ENCODE results near the gene CELA3A. TPM values are rescaled to one million over a fixed set of nuclear protein-coding genes. Genes with fewer than 3 reads are reported as not detected.
"Not testable (repeated sequence)": the region's sequence is repeated elsewhere in the genome, so short reads cannot be mapped to it uniquely, and the experiment has no call there.

CELA3A gene
- total RNA-seq, 3 donors from 2014 or later: not detected

DNA sequence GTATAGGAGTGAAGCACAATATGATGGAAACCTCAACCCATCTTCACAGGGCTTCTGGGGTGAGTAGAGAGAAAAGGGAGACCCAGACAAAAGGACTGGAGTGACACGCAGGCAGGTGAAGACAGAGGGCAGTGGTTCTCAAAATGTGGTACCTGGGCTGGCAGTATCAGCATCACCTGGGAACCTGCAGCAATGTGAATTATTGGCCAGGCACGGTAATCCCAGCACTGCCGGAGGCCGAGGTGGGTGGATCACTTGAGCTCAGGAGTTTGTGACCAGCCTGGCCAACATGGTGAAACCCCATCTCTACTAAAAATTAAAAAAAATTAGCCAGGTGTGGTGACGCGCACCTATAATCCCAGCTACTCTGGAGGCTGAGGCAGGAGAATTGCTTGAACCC is 19.3 kb upstream of the CELA3A start:
- DNase-seq (ENCODE audit: low spot score in 2 of 2); H3K27ac ChIP-seq; H3K27me3 ChIP-seq; H3K4me3 ChIP-seq; intact Hi-C loops (cut with DNase I; ENCODE audit: low total_unique reads); H3K36me3 ChIP-seq; H3K4me1 ChIP-seq; H3K9me3 ChIP-seq: not testable (repeated sequence)

- intact Hi-C loops (cut with DNase I; ENCODE audit: low total_unique reads); H3K9me3 ChIP-seq: not testable (repeated sequence)
Measured at GRCh38 chr1:21983539-21983938, 17.9 kb upstream of the CELA3A start.

GRCh38 chr1:21985893-21986292 is 15.6 kb upstream of the CELA3A start:
- intact Hi-C loops (cut with DNase I; ENCODE audit: low total_unique reads); H3K4me3 ChIP-seq; H3K36me3 ChIP-seq; H3K27me3 ChIP-seq; DNase-seq (ENCODE audit: low spot score in 2 of 2); H3K9me3 ChIP-seq; H3K27ac ChIP-seq; H3K4me1 ChIP-seq: not testable (repeated sequence)

More at GRCh38 chr1:21983539-21983938, 17.9 kb upstream of the CELA3A start:
- H3K36me3 ChIP-seq; H3K4me3 ChIP-seq; DNase-seq (ENCODE audit: low spot score in 2 of 2); H3K27ac ChIP-seq; H3K4me1 ChIP-seq; H3K27me3 ChIP-seq: not testable (repeated sequence)

- intact Hi-C loops (cut with DNase I; ENCODE audit: low total_unique reads); DNase-seq (ENCODE audit: low spot score in 2 of 2); H3K4me3 ChIP-seq; H3K27me3 ChIP-seq; H3K4me1 ChIP-seq; H3K9me3 ChIP-seq; H3K27ac ChIP-seq; H3K36me3 ChIP-seq: not testable (repeated sequence)
Measured at GRCh38 chr1:21986386-21986785, 15.1 kb upstream of the CELA3A start.

DNA sequence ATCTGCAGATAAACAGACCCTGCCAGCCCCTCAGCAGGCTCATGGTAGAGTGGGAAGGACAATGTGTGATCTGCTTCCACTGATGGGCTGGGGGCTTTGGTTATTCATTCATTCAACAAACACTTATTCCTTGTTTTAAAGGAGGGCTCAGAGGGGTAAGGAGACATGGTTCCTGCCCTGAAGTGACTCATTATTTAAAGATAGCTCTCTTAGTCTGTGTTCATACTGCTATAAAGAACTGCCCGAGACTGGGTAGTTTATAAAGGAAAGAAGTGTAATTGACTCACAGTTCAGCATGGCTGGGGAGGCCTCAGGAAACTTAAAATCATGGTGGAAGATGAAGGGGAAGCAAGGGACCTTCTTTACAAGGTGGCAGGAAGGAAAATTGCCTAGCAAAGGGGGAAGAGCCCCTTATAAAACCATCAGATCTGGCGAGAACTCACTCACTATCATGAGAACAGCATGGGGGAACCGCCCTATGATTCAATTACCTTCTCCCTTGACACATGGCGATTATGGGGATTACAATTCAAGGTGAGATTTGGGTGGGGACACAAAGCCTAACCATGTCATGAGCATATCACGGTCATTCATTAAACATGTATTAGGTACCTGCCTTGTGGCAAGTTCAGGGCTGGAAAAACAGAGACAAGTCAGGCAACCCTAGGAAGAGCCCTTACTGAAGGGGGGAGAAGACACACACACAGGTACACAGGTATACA is 11.6 kb upstream of the CELA3A start:
- DNase-seq (ENCODE audit: low spot score in 2 of 2); H3K27me3 ChIP-seq; H3K27ac ChIP-seq; intact Hi-C loops (cut with DNase I; ENCODE audit: low total_unique reads); H3K4me1 ChIP-seq; H3K9me3 ChIP-seq; H3K4me3 ChIP-seq; H3K36me3 ChIP-seq: not testable (repeated sequence)

- intact Hi-C loops (cut with DNase I; ENCODE audit: low total_unique reads); H3K9me3 ChIP-seq; H3K36me3 ChIP-seq; H3K4me3 ChIP-seq; H3K27me3 ChIP-seq; DNase-seq (ENCODE audit: low spot score in 2 of 2); H3K27ac ChIP-seq; H3K4me1 ChIP-seq: not testable (repeated sequence)
Measured at GRCh38 chr1:21992186-21992585, 9.3 kb upstream of the CELA3A start.

DNA sequence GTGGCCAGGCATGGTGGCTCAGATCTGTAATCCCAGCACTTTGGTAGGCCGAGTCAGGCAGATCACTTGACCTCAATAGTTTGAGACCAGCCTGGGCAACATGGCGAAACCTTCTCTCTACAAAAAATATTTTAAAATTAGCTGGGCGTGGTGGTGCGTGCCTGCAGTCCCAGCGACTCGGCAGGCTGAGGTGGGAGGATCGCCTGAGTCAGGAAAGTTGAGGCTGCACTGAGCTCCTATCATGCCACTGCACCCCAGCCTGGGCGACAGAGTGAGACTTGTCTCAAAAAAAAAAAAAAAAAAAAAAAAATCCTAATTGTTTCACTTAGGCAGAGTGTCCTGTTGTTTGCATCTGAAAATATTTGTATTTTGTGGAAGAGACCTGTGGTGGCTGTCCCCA is 6.7 kb upstream of the CELA3A start:
- H3K4me3 ChIP-seq; H3K27me3 ChIP-seq; H3K27ac ChIP-seq; intact Hi-C loops (cut with DNase I; ENCODE audit: low total_unique reads); H3K4me1 ChIP-seq; H3K9me3 ChIP-seq; DNase-seq (ENCODE audit: low spot score in 2 of 2); H3K36me3 ChIP-seq: not testable (repeated sequence)

- H3K9me3 ChIP-seq; intact Hi-C loops (cut with DNase I; ENCODE audit: low total_unique reads): not testable (repeated sequence)
Measured at GRCh38 chr1:21996663-21996970, 4.8 kb upstream of the CELA3A start.

DNA sequence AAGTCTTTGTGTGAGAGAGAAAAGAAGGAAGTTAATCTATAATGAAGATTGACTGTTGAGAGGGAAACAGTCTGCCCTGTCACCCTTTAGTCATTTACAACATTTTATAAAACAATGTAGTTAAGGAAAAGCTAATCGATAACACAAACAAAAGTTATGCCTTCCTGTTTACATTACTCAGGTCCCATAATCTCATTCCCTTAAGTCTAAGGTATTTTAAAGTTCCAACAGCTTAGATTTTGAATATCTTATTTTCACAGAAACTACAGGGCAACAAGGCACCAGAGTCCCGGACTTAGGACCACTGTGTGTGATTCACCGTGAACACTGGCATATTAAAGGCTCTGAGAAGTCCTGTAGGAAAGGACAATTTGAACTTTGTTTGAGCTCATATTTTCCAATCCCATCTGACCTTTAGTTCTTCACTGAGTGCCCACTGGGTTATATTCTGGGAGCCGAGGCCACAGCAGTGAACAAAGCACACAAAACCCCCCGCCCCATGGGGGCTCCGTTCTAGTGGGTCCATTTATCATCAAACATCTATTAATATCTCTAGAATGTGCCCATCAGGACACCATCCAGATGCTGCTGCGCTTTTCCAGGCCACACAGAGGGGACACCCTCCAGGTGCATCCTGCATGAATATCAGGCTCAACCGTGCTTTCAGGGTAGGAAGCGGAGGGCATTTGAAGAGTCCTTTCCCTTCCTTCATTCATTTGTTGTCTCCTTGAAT is 3.4 kb upstream of the CELA3A start:
- H3K27me3 ChIP-seq; DNase-seq (ENCODE audit: low spot score in 2 of 2); H3K9me3 ChIP-seq; intact Hi-C loops (cut with DNase I; ENCODE audit: low total_unique reads); H3K4me3 ChIP-seq; H3K4me1 ChIP-seq; H3K36me3 ChIP-seq; H3K27ac ChIP-seq: not testable (repeated sequence)

More at GRCh38 chr1:21996663-21996970, 4.8 kb upstream of the CELA3A start:
- not testable (repeated sequence) for H3K36me3 ChIP-seq; H3K4me3 ChIP-seq; H3K4me1 ChIP-seq; H3K27me3 ChIP-seq; DNase-seq (ENCODE audit: low spot score in 2 of 2); H3K27ac ChIP-seq

DNA sequence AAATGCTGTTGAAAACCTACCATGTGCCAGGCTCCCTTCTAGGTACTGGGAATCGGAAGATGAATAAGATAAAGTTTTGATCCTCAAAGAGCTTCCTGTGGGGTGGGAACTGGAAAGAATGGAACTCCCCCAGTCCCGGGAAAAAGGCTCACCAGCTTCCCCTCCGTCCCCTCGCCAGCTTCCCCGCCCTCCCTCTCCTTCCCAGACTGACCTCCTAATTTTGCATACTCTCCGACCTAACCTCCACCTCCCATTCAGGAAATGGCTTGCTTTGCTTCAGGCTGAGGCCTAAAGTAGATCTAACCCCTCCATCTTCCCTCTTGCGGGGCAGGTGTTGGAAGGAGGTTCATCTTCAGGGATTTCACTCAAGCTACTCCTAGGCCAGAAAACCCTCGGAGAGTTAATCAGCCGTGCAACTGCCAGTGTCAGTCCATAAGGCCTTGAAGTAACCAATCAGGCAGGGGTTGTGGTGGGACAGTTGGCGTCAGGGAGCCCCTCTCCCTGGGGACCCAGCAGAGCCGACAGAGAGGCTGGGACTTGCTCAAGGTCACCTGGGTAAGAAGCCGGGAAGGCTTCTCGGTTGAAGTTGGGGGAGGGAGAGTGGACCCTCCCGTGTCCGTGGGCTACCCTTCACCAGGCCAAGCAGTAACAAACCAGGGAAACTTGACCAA is 2.7 kb upstream of the CELA3A start:
- DNase-seq (ENCODE audit: low spot score in 2 of 2); intact Hi-C loops (cut with DNase I; ENCODE audit: low total_unique reads); H3K27me3 ChIP-seq; H3K9me3 ChIP-seq; H3K27ac ChIP-seq; H3K4me1 ChIP-seq; H3K4me3 ChIP-seq; H3K36me3 ChIP-seq: not testable (repeated sequence)

DNA sequence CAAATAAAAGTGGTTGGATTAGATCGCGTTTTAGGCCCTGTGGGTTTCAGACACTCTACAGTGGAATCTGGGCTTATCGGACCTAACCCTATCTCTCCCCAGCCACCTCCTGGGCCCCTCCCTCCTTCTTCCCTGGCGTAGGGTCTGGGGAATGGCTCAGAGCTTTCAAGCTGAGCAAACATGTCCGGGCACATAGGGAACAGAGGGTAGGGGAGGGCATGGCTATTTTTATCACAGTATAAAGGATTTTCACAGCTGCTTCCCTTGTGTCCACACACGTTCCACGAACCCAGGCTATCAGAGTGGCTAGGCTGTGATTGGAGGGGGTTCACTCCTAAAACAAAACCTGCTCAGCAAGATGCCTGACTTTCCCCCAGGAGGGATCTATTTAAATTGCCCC is 1.8 kb upstream of the CELA3A start:
- H3K27ac ChIP-seq; intact Hi-C loops (cut with DNase I; ENCODE audit: low total_unique reads); H3K9me3 ChIP-seq; DNase-seq (ENCODE audit: low spot score in 2 of 2); H3K36me3 ChIP-seq; H3K4me3 ChIP-seq; H3K27me3 ChIP-seq; H3K4me1 ChIP-seq: not testable (repeated sequence)

DNA sequence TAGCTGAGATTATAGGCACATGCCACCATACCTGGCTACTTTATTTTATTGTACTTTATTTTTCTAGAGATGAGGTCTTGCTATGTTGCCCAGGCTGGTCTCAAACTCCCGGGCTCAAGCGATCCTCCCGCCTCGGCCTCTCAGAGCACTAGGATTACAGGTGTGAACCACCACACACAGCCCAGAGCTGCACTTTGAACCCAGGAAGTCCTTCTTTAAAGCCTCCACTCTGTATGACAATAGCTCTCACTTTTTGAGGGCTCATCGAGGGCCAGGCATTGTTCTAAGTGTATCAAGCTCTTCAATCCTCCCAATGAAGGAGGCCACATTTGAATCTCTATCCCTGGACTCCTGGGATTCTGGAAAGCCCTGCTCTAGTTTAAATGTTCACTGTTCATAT is 1.0 kb downstream of the CELA3A start:
- DNase-seq (ENCODE audit: low spot score in 2 of 2); H3K9me3 ChIP-seq; H3K4me1 ChIP-seq; H3K36me3 ChIP-seq; H3K27me3 ChIP-seq; H3K27ac ChIP-seq; H3K4me3 ChIP-seq; intact Hi-C loops (cut with DNase I; ENCODE audit: low total_unique reads): not testable (repeated sequence)

- DNase-seq (ENCODE audit: low spot score in 2 of 2); H3K9me3 ChIP-seq; H3K27ac ChIP-seq; intact Hi-C loops (cut with DNase I; ENCODE audit: low total_unique reads); H3K36me3 ChIP-seq; H3K4me1 ChIP-seq; H3K4me3 ChIP-seq; H3K27me3 ChIP-seq: not testable (repeated sequence)
Measured at GRCh38 chr1:22002875-22003274, 1.4 kb downstream of the CELA3A start.

Data from breast epithelium (tissue), 4 donors.